Peyer's patch (tissue), 4 donors: Measurements from ENCODE around the gene NTNG1. TPM values are rescaled to one million over a fixed set of nuclear protein-coding genes. Genes with fewer than 3 reads are reported as not detected.

Experiments
- DNase-seq, 3 donors: peaks; one replicate each; pipeline ENCODE4 v3.0.0-alpha.2; 2017 to 2019
- H3K27ac ChIP-seq, 4 donors: fragments of 200-600 bp; sonication (generic); one replicate each; pipeline ENCODE4 v1.5.1; 2016 to 2019
- H3K27me3 ChIP-seq, 2 donors: fragments of 200-600 bp; sonication (generic); one replicate each; pipeline ENCODE4 v1.5.1; 2019
- H3K36me3 ChIP-seq, 3 donors: fragments of 200-600 bp; sonication (generic); one replicate each; pipeline ENCODE4 v1.5.1; 2016 to 2019
- H3K4me1 ChIP-seq, 4 donors: fragments of 200-600 bp; sonication (generic); one replicate each; pipeline ENCODE4 v1.5.1; 2016 to 2019
- H3K4me3 ChIP-seq, 4 donors: fragments of 200-600 bp; sonication (generic); 1 replicate in 3 of 4; 2 replicates in 1 of 4; pipeline ENCODE4 v1.5.1; 2016 to 2019; ENCODE audit warnings: mild to moderate bottlenecking in 1 of 4
- H3K9me3 ChIP-seq, 4 donors: fragments of 200-600 bp; sonication (generic); one replicate each; pipeline ENCODE4 v1.5.1; 2016 to 2019; ENCODE audit warnings: mild to moderate bottlenecking in 1 of 4
- CTCF ChIP-seq, 6 experiments: fragments of 450-650 bp in 4 of 6; fragments of 200-600 bp in 2 of 6; sonication (generic) in 1 of 6; IDR thresholded peaks; one replicate each; pipeline ENCODE4 v1.5.1; 2017 to 2019; ENCODE audit warnings: antibody characterized with exemption in 6 of 6, mild to moderate bottlenecking in 3 of 6, moderate library complexity in 1 of 6
- POLR2A ChIP-seq, 2 donors: fragments of 450-650 bp; IDR thresholded peaks; one replicate each; pipeline ENCODE4 v1.5.1; 2017; ENCODE audit warnings: antibody characterized with exemption in 2 of 2, mild to moderate bottlenecking in 2 of 2, moderate library complexity in 2 of 2
- total RNA-seq, 4 donors: library from RNA; depleted of rRNA; stranded (reverse); fragments of >200 nt; gene quantifications; one replicate each; pipeline ENCODE4 v1.1.0, GENCODE V29; 2016

Gene NTNG1
- total RNA-seq, 4 donors from 2014 or later: 17.3 TPM; not detected in 3

- no peak for TF ChIP-seq POLR2A (IDR thresholded peaks at IDR 0.05)
- no peak for TF ChIP-seq CTCF (IDR thresholded peaks at IDR 0.05)
- Histone ChIP-seq H3K4me1 (no peaks in the 10 kb centered on the region), H3K4me3 (no peak overlapping the region), H3K9me3 (no peaks in the 10 kb centered on the region), H3K27ac (no peak overlapping the region), H3K27me3 (no peaks in the 10 kb centered on the region), H3K36me3 (no peaks in the 10 kb centered on the region)
- no peak for DNase-seq
Observed at GRCh38 chr1:107274227-107274626, 133.4 kb downstream of the NTNG1 start.

- TF ChIP-seq POLR2A (IDR thresholded peaks at IDR 0.05) (no peak), CTCF (IDR thresholded peaks at IDR 0.05) (no peak)
- DNase-seq: no peak
- Histone ChIP-seq H3K4me1 (no peaks in the 10 kb centered on the region), H3K9me3 (no peaks in the 10 kb centered on the region), H3K36me3 (no peaks in the 10 kb centered on the region), H3K27me3 (no peaks in the 10 kb centered on the region), H3K27ac (no peak overlapping the region), H3K4me3 (no peak overlapping the region)
Observed at GRCh38 chr1:107276247-107276646, 135.4 kb downstream of the NTNG1 start.

- Histone ChIP-seq H3K27ac (no peak overlapping the region), H3K4me1 (no peaks in the 10 kb centered on the region), H3K36me3 (no peaks in the 10 kb centered on the region), H3K27me3 (no peaks in the 10 kb centered on the region), H3K9me3 (no peaks in the 10 kb centered on the region), H3K4me3 (no peak overlapping the region)
- peak in 2 of 3 donors; percentile 16 to 55 for DNase-seq
- no peak for TF ChIP-seq POLR2A (IDR thresholded peaks at IDR 0.05)
- peak in 4 of 6 experiments; percentile 27 to 42 (median 37) for TF ChIP-seq CTCF (IDR thresholded peaks at IDR 0.05)
Observed at GRCh38 chr1:107277022-107277421, 136.2 kb downstream of the NTNG1 start.

- no peak overlapping the region for H3K4me3 ChIP-seq
- no peak for DNase-seq
- TF ChIP-seq POLR2A (IDR thresholded peaks at IDR 0.05) (no peak), CTCF (IDR thresholded peaks at IDR 0.05) (no peak)
- H3K9me3 ChIP-seq: no peaks in the 10 kb centered on the region
- H3K4me1 ChIP-seq: no peaks in the 10 kb centered on the region
- H3K27me3 ChIP-seq: no peaks in the 10 kb centered on the region
- no peaks in the 10 kb centered on the region for H3K36me3 ChIP-seq
- H3K27ac ChIP-seq: no peak overlapping the region
Observed at GRCh38 chr1:107286125-107286524, 145.3 kb downstream of the NTNG1 start.

GRCh38 chr1:107291987-107292386, 151.1 kb downstream of the NTNG1 start:
- TF ChIP-seq CTCF (IDR thresholded peaks at IDR 0.05) (no peak), POLR2A (IDR thresholded peaks at IDR 0.05) (no peak)
- Histone ChIP-seq H3K4me3 (no peak overlapping the region), H3K36me3 (no peaks in the 10 kb centered on the region), H3K27me3 (no peaks in the 10 kb centered on the region), H3K27ac (no peak overlapping the region), H3K9me3 (no peaks in the 10 kb centered on the region), H3K4me1 (no peaks in the 10 kb centered on the region)
- no peak for DNase-seq
